ENCODE data around the gene POLR1G. TPM values are rescaled to one million over a fixed set of nuclear protein-coding genes. Genes with fewer than 3 reads are reported as not detected.
A peak's percentile ranks its signal among the peaks of the same experiment; 100 is the strongest.
"Not testable (repeated sequence)": the region's sequence is repeated elsewhere in the genome, so short reads cannot be mapped to it uniquely, and the experiment has no call there.

The POLR1G gene
- total RNA-seq, 1 experiment from 2014 or later, result 9.0 TPM

- DNase-seq (ENCODE audit: low spot score), result no peak
Measured at GRCh38 chr19:45395821-45396617, 10.4 kb upstream of the POLR1G start.

- DNase-seq (ENCODE audit: low spot score), result no peak
Measured at GRCh38 chr19:45400192-45400591, 6.3 kb upstream of the POLR1G start.

- no peak for DNase-seq (ENCODE audit: low spot score)
Measured at GRCh38 chr19:45401815-45402214, 4.6 kb upstream of the POLR1G start.

GRCh38 chr19:45402298-45403061 lies 4.0 kb upstream of the POLR1G start:
- DNase-seq (ENCODE audit: low spot score), result no peak

- DNase-seq (ENCODE audit: low spot score), result no peak
Measured at GRCh38 chr19:45403272-45403671, 3.2 kb upstream of the POLR1G start.

GRCh38 chr19:45403781-45404556 lies 2.5 kb upstream of the POLR1G start:
- no peak for DNase-seq (ENCODE audit: low spot score)

GRCh38 chr19:45404557-45405434 lies 1.6 kb upstream of the POLR1G start, which contains the start of gene PPP1R13L:
Gene PPP1R13L, minus strand, starts transcription at chr19:45405069. Its CDS starts 6,751 bp downstream, at chr19:45398318.
- DNase-seq (ENCODE audit: low spot score), result no peak

GRCh38 chr19:45405435-45406225 lies 814 bp upstream of the POLR1G start:
- peak; percentile 61 for DNase-seq (ENCODE audit: low spot score)

- DNase-seq (ENCODE audit: low spot score), result no peak
Measured at GRCh38 chr19:45407091-45407375, 589 bp downstream of the POLR1G start.

GRCh38 chr19:45407585-45407984 lies 1.1 kb downstream of the POLR1G start:
- not testable (repeated sequence) for DNase-seq (ENCODE audit: low spot score)

- no peak for DNase-seq (ENCODE audit: low spot score)
Measured at GRCh38 chr19:45408121-45408520, 1.7 kb downstream of the POLR1G start.

- no peak for DNase-seq (ENCODE audit: low spot score)
Measured at GRCh38 chr19:45408830-45409556, 2.5 kb downstream of the POLR1G start.

- no peak for DNase-seq (ENCODE audit: low spot score)
Measured at GRCh38 chr19:45409557-45409920, 3.1 kb downstream of the POLR1G start.

- DNase-seq (ENCODE audit: low spot score), result not testable (repeated sequence)
Measured at GRCh38 chr19:45410330-45410729, 3.9 kb downstream of the POLR1G start.

- no peak for DNase-seq (ENCODE audit: low spot score)
Measured at GRCh38 chr19:45413497-45413896, 7.1 kb downstream of the POLR1G start.

- no peak for DNase-seq (ENCODE audit: low spot score)
Measured at GRCh38 chr19:45414468-45414867, 8.0 kb downstream of the POLR1G start.

GRCh38 chr19:45417151-45417550 lies 10.7 kb downstream of the POLR1G start:
- DNase-seq (ENCODE audit: low spot score), result no peak

- no peak for DNase-seq (ENCODE audit: low spot score)
Measured at GRCh38 chr19:45418802-45419201, 12.4 kb downstream of the POLR1G start.

GRCh38 chr19:45419396-45419795 lies 13.0 kb downstream of the POLR1G start:
- no peak for DNase-seq (ENCODE audit: low spot score)

GRCh38 chr19:45419895-45420294 lies 13.5 kb downstream of the POLR1G start:
- no peak for DNase-seq (ENCODE audit: low spot score)

Measured in H4 (cell line).